Lung (tissue), 12 donors: Measurements from ENCODE around the gene HP1BP3. TPM values are rescaled to one million over a fixed set of nuclear protein-coding genes. Genes with fewer than 3 reads are reported as not detected.
"Not testable (repeated sequence)": the region's sequence is repeated elsewhere in the genome, so short reads cannot be mapped to it uniquely, and the experiment has no call there.

ENCODE experiments used
- ATAC-seq: fragments of 200-7000 bp; cut with Tn5 transposase; one replicate; pipeline ENCODE4 v1.9.1; 2020; ENCODE audit warnings: moderate number of reproducible peaks; ENCODE audit not compliant: insufficient read depth, low FRiP score
- DNase-seq, 3 donors: peaks; one replicate each; pipeline ENCODE4 v3.0.0-alpha.2; 2013 to 2017
- H3K27ac ChIP-seq, 2 donors: one replicate each; pipeline ENCODE4 v1.5.1; 2013; ENCODE audit warnings: mild to moderate bottlenecking in 2 of 2, moderate library complexity in 2 of 2, control low read depth in 1 of 2, inconsistent platforms in 1 of 2, low read depth in 1 of 2, low read length in 1 of 2
- H3K27me3 ChIP-seq, 3 donors: one replicate each; pipeline ENCODE4 v1.5.1; 2013; ENCODE audit warnings: low read length in 2 of 3; ENCODE audit not compliant: control insufficient read depth in 3 of 3, insufficient read depth in 3 of 3
- H3K36me3 ChIP-seq, 4 donors: one replicate each; pipeline ENCODE4 v1.5.1; 2013; ENCODE audit warnings: low read length in 4 of 4, mild to moderate bottlenecking in 1 of 4, moderate library complexity in 1 of 4; ENCODE audit not compliant: control insufficient read depth in 4 of 4, insufficient read depth in 4 of 4
- H3K4me1 ChIP-seq, 5 donors: one replicate each; pipeline ENCODE4 v1.5.1; 2013; ENCODE audit warnings: low read length in 5 of 5, mild to moderate bottlenecking in 2 of 5, moderate library complexity in 1 of 5; ENCODE audit not compliant: control insufficient read depth in 5 of 5, insufficient read depth in 5 of 5
- H3K4me3 ChIP-seq: one replicate; pipeline ENCODE4 v1.5.1; 2013; ENCODE audit warnings: mild to moderate bottlenecking, control low read depth, moderate library complexity
- H3K9ac ChIP-seq, 2 donors: one replicate each; pipeline ENCODE4 v1.5.1; 2013; ENCODE audit warnings: low read length in 2 of 2, control low read depth in 1 of 2; ENCODE audit not compliant: insufficient read depth in 1 of 2
- H3K9me3 ChIP-seq, 4 donors: one replicate each; pipeline ENCODE4 v1.5.1; 2013; ENCODE audit warnings: low read length in 3 of 4, mild to moderate bottlenecking in 1 of 4, moderate library complexity in 1 of 4; ENCODE audit not compliant: control insufficient read depth in 4 of 4, insufficient read depth in 3 of 4
- WGBS, 2 donors: extraction: QIAGEN DNeasy Blood & Tissue Kit; methylation state at CpG; one replicate each; pipeline ENCODE4 v1.1.7; 2013; 5-methylcytosine and 5-hydroxymethylcytosine counted together
- polyA plus RNA-seq, 2 donors: library from polyadenylated mRNA; stranded (reverse); fragments of 200-250 nt; gene quantifications; one replicate each; pipeline ENCODE4 v1.2.1, GENCODE V29; 2013
- total RNA-seq, 2 donors: library from RNA; depleted of rRNA in 1 of 2; stranded (reverse); fragments of >200 nt in 1 of 2; gene quantifications; one replicate each; pipeline ENCODE4 v1.2.1, GENCODE V29; 2014 to 2021
- TF ChIP-seq, protein P1 (sequence below): IDR thresholded peaks from 2 replicates; pipeline ENCODE4 v1.5.1; 2012; ENCODE audit warnings: mild to moderate bottlenecking; ENCODE audit errors: control extremely low read depth, extremely low read depth
- donor health status: control.
- donor health status: control.
- donor health status: Bipolar disorder and iron deficiency.
- donor health status: healthy.
- donor health status: DM: yes; HTN: yes; CAD: no.

HP1BP3 gene
- total and polyA plus RNA-seq, 4 donors: 63.0 to 316 (median 118) TPM

DNA sequence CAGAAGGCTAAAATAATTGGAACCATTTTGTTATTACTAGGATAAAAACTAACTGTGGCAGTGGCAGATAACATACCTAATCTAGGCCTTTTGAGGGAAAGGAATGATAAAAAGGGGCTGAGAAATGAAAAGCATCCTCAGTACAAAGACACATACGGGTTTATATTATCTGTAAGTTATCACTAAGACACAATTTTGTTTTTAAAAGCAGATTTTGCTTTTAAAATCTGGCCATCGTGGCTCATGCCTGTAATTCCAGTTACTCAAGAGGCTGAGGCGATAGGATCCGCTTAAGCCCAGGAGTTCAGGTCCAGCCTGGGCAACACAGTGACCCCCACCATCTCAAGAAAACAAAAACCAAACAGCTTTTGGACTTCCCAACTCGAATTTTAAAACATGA, 24.8 kb upstream of the HP1BP3 start:
- DNase-seq (no peak), ATAC-seq (no peak)
- Histone ChIP-seq H3K4me3 (no peak overlapping the region), H3K4me1 (no peaks in the 10 kb centered on the region), H3K27me3 (no peaks in the 10 kb centered on the region), H3K9ac (no peak overlapping the region), H3K36me3 (peaks cover 2 to 15% (median 4%) of the 10 kb centered on the region in 4 donors), H3K9me3 (no peaks in the 10 kb centered on the region), H3K27ac (no peak overlapping the region)
- TF ChIP-seq, protein P1, sequence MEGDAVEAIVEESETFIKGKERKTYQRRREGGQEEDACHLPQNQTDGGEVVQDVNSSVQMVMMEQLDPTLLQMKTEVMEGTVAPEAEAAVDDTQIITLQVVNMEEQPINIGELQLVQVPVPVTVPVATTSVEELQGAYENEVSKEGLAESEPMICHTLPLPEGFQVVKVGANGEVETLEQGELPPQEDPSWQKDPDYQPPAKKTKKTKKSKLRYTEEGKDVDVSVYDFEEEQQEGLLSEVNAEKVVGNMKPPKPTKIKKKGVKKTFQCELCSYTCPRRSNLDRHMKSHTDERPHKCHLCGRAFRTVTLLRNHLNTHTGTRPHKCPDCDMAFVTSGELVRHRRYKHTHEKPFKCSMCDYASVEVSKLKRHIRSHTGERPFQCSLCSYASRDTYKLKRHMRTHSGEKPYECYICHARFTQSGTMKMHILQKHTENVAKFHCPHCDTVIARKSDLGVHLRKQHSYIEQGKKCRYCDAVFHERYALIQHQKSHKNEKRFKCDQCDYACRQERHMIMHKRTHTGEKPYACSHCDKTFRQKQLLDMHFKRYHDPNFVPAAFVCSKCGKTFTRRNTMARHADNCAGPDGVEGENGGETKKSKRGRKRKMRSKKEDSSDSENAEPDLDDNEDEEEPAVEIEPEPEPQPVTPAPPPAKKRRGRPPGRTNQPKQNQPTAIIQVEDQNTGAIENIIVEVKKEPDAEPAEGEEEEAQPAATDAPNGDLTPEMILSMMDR: no peak
- WGBS, 2 donors: 90 to 94% methylated on average over 5 of the region's 5 CpGs

DNA sequence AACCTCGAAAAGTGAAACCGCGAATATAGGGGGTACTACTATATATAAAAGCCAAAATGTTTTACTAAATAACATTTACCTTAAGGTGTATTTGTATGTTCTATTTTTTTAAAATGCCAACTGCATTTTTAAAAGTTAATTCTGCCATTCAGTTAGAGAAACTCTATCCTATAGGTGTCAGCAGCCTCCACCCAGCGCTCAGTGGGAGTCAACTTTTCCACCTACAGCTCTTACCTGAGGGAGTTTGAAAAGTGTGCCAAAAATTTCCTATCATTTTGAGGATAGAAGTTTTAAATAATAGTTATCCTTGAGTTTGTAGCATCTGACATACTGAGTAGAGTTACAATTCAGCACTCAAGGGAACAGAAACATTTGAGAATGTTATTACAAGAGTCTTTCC, 6.1 kb upstream of the HP1BP3 start:
- Histone ChIP-seq H3K4me1 (peaks cover 0 to 6% (median 0%) of the 10 kb centered on the region in 5 donors), H3K27ac (no peak overlapping the region), H3K4me3 (no peak overlapping the region), H3K27me3 (no peaks in the 10 kb centered on the region), H3K9me3 (no peaks in the 10 kb centered on the region), H3K9ac (no peak overlapping the region), H3K36me3 (no peaks in the 10 kb centered on the region)
- no peak for DNase-seq
- TF ChIP-seq, protein P1: no peak
- no peak for ATAC-seq
- WGBS, 2 donors: 97% methylated on average over 4 of the region's 4 CpGs

DNA sequence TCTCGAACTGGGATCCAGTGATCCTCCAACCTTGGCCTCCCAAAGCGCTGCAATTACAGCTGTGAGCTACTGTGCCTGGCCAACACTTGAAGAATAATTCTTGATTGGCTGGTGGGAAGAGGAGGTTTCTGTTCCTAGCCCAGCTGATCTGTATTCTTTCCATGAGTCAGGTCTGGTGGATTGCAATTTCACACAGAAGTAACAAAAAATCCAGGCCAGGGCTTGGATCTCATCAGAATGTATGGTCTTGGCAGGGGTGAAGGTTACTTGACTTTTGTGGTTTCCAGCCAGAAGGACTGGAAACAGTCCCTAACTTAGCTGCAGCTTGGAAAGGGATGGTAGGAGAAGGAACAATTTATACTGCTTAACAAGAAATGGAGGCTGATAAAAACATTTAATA, 5.1 kb upstream of the HP1BP3 start:
- ATAC-seq (no peak), DNase-seq (peak in 1 of 3 donors; percentile 27)
- TF ChIP-seq, protein P1: no peak
- Histone ChIP-seq H3K27ac (no peak overlapping the region), H3K9ac (no peak overlapping the region), H3K27me3 (no peaks in the 10 kb centered on the region), H3K9me3 (no peaks in the 10 kb centered on the region), H3K4me1 (peaks cover 0 to 8% (median 0%) of the 10 kb centered on the region in 5 donors), H3K36me3 (no peaks in the 10 kb centered on the region), H3K4me3 (no peak overlapping the region)
- 91 to 97% methylated on average over 2 of the region's 2 CpGs for WGBS, 2 donors

DNA sequence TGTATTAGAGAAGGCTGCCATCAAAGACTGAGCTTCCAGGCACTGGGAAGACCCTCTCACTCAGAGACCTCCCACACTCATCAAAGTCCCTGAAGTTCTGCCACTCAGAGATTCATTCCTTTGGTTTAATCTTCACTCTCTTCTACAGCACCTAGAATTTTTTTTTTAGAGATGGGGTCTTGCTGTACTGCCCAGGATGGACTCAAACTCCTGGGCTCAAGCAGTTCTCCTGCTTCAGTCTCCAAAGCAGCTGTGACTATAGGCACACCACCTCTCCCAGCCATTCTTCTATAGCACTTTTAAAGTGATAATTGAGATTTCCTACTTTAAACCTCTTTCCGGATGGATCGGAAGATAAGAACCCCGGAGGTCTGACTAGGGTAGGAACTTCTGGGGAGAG, 3.7 kb upstream of the HP1BP3 start:
- Histone ChIP-seq H3K36me3 (no peaks in the 10 kb centered on the region), H3K4me3 (no peak overlapping the region), H3K9ac (no peak overlapping the region), H3K4me1 (peaks cover 0 to 8% (median 0%) of the 10 kb centered on the region in 5 donors), H3K9me3 (no peaks in the 10 kb centered on the region), H3K27ac (no peak overlapping the region), H3K27me3 (no peaks in the 10 kb centered on the region)
- TF ChIP-seq, protein P1: no peak
- ATAC-seq: no peak
- DNase-seq: no peak
- 88 to 91% methylated on average over 3 of the region's 3 CpGs for WGBS, 2 donors

DNA sequence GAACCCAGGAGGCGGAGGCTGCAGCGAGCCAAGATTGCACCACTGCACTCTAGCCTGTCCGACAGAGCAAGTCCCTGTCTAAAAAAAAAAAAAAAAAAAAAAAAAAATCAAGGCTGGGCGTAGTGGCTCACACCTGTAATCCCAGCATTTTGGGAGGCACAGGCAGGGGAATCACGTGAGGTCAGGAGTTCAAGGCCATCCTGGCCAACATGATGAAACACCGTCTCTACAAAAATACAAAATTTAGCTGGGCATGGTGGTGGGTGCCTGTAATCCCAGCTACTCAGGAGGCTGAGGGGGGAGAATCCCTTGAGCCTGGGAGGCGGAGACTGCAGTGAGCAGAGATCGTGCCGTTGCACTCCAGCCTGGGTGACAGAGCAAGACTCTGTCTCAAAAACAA, 2.5 kb upstream of the HP1BP3 start:
- not testable (repeated sequence) for H3K27me3 ChIP-seq, DNase-seq, H3K4me3 ChIP-seq, H3K36me3 ChIP-seq, H3K9ac ChIP-seq, H3K27ac ChIP-seq, ATAC-seq, H3K9me3 ChIP-seq
- H3K4me1 ChIP-seq: peaks cover 0 to 18% (median 4%) of the 10 kb centered on the region in 5 donors
- 92 to 94% methylated on average over 9 of the region's 9 CpGs for WGBS, 2 donors
